GM21528 (cell line): Measurements from ENCODE around the gene UCP2.

ENCODE experiments used
- ATAC-seq: cut with Tn5 transposase; IDR thresholded peaks from one replicate; pipeline ENCODE4 v1.9.1; 2021; ENCODE audit warnings: mild to moderate bottlenecking, moderate library complexity; ENCODE audit not compliant: unreplicated experiment, low FRiP score

The UCP2 gene

DNA sequence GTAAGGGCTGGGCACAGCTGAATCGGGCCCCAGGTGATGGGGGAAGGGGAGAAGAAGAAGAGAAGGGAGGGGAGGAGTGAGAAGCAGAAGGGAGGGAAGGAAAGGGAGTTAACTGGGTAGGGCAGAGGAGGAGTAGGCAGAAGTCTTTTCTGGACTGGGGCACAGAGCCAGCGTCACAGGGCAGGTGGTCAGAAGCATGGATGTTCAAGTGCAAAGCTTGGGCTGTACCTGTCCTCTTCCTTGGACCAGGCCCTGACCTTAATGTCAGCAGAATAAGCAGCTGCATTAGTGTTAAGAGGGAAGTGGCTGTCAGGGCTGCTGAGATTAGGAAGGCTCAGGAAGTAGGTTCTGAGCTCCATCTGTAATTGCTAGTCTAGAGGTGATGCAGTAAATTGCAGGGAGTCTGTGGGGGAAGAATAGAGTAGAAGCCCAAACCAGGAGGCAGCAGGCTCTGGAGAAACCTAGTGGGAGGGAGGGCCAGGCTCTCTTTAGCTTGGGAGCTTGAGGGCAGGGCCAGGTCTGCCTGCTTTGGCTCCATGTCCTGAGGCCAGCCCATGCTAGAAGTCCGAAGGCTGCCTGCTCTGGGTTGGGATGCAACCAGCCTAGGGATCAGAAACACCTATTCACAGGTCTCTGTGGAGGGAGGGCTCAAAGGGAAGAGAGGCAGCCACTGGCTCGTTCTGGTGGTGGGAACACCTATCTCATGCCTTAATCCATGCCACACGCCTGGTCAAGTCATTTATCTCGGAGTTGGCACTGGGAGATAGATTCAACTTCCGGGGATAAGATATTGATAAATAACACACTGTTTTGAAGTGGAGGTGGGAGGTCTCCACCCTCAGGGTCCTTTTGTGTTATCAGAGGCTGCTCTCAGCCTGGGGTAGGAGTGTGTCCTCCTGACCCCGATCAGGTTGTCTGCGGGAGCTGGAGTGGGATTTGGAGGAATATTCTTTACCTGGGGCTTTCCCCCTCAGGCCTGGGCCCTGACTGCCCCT lies 28.0 kb upstream of the UCP2 start:
- no peak for ATAC-seq

DNA sequence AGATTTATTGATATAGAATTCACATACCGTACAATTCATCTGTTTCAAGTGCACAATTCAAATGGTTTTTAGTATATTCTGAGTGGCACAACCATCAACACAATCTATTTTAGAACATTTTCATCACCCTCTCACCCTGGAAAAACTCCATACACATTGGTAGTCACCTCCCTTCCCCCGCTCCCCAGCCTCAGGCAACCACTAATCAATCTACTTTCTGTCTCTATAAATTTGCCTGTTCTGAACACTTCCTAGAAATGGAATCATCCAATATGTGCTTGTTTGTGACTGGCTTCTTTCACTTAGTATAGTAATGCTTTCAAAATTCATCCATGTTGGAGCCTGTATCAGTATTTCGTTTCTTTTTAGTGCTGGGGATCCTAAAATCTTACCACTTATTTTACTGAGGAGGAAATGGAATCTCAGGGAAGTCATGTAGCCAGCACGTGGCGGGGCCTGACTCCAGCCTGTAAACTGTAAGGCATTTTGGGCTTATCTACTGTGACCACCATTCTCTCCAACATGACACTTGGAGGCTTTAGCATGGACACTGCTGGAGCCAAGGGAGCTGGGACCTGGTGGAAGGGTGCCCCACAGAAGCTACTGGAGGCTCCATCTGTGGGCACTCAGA lies 27.1 kb upstream of the UCP2 start:
- ATAC-seq: no peak

DNA sequence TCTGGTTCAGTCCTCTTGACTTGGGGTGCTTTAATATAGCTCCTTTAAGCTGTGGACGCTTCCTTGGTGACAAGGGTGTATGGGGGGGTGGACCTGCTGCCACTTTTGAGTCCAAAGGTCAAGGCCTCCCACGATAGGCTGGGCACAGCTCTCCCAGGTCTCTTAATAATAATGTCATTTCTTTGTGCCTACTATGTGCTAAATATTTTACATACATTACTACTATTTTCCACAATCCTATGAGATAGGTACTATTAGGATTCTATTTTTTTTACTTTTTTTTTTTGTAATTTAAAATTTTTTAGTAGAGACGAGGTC lies 26.5 kb upstream of the UCP2 start:
- ATAC-seq: no peak

DNA sequence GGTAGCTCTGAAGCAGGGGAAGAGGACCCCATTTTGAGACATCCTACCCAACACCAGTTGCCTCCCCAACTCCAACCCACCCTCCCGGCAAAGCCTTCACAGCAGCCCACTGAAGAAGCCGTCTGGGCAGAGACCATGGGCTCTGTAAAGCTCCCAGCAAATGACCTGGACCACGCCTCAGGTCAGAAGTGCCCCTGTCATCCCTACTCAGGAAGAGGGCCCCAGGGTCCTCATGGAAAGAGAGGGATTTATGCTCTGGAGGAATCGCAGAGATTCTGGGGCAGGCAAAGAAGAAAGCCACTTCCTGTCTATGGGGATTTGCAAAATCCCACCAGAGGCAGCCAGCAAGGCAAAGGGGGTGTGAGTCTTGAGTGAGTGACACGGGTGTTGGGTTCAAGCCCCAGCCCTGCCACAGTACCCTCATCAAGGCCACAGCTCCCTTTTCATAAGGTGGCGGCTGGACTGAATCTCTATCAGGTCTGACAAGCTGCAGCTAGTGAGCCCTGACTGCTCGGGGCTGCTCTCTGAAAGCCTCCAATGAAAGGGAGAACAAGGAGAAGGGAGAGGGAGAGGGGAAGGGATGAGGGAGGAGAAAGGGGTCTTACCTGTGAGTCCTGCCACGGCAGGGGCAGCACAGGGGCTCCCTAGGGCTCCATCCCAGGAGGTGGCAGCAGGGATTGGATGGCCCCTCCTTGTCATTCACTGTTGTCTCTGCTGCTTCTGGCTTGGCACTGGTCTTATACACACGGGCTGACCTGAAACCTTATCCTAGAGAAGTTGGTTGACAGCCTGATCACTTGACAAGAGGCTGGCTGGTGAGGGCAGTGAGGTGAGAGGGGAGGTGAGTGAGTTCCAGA lies 26.0 kb upstream of the UCP2 start, which contains the start of gene UCP3:
TSS of gene UCP3 (minus strand) at position 713 of the 857 bp plus-strand sequence. CDS start 2,043 bp downstream, outside the sequence.
- no peak for ATAC-seq

DNA sequence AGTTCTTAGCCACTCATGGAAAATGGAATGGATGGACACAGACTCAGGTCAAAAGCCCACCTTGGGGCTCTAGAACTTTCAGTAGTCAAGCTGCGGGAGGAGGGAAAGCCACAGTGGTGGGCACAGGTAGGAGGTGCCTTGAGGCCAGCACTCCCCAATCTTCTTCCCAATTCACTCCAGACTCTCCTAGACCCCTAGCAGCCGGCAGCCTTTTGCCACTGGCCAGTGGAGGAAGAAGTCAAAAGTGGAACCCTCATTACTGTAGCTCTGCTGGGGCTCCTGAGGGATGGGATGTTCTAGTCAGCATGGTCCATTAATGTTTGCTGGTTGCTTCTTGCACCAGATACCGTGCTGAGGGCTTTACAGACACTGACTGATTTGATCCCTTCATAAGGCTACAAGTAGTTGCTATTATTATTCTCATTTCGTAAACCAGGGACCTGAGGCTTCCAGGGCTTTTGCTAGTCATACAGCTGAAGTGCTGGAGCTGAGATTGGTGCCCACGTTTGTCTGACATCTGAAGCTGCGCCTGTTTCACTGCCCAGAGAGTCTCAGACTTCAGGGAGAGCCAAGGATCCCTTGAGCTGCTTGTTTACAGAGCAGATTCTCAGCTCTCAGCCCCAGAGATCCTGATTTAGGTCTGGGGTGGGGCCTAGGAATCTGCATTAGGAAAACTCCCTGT lies 25.2 kb upstream of the UCP2 start:
- ATAC-seq: no peak

DNA sequence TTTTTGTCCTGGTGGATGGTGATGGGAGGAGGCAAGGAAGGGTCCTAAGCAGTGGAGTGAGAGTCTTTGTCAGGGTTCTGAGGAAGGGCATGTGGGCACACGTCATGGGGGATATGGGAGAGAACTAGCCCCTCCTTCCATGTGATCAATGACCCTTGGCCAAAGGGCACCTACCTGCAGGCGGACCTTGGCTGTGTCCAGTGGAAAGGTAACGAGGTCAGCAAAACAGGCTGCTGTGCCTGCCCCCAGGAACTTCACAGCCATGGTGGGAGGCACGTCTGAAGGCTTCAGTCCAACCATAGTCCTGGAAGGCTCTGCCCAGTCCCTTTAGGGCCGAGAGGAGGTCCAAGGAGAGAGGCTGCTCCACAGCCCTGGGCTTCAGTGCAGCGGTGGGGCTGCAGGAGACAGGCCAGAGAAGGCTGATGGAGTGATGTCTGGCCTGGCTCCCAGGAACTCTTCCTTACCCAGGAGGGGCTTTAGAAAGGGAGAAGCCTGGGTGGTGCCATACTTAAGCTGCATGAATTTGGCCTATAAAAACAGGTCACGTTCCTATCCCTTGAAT lies 24.2 kb upstream of the UCP2 start:
- ATAC-seq: no peak

DNA sequence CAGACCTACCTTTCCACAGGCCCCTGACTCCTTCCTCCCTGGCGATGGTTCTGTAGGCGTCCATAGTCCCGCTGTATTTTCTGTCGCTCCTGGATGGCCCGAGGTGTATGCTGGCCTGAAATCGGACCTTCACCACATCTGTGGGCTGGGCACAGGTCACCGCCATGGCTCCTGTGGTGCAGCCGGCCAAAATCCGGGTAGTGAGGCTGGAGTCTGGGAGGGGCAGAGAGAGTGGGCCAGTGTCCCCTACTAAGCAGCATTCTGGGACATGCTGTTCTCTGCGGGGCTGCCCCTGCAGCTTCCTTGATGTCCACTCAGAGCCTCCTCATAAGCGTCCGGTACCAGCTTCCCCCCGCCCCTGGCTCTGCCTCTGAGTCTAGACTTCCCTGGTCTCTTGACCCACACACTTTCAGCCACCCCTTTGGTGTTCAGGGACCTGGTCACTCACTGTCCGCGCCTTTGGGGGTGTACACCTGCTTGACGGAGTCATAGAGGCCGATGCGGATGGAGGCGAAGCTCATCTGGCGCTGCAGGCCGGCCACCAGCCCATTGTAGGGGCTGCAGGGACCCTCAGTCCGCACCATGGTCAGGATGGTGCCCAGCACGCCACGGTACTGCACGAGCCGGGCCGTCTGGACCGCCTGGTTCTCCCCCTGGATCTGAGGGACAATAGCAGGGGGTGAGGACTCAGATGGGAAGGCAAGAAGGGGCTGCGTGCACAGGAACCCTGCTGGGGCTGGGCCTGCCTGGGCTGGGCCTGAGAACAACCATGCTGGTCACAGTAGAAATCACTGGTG lies 23.3 kb upstream of the UCP2 start:
- no peak for ATAC-seq

DNA sequence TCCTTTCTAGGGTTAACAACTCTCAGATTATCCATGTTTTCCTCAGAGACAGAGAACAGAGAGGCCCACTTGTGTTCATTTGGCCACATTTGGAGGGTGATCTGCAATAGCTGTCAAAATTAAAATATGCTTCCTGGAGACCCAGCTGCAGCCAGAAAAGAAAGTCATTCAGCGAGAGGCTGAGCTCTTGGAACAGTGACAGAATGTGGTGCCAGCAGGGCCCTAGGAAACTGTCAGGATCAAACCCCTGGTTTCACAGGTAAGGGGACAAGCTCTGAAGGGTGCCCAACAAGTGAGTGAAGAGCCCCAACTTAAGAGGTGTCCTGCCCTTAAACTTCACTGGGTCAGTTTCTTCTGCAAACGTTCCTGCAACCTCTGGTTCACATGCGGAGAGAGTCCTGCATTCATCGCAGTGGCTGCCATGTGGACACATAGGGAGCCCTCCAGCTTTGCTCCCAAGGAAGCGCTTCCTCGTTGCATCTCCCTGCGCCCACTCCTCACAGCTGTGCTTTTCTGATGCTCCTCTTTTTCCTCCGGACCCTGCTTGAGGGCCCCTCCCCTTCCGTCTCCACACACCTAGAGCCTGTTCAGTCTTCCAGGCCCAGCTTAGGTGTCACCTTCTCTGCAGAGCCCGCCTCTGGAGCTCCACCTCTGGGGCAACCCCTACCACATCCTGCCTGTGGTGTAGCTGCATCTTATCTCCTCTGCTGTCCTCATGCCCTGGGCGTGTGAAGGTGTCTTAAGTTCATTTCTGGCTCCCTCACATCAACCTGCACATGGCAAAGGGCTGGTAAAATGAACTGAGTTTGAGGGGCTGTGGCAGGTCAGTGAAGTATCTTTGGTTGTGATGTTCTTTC lies 22.3 kb upstream of the UCP2 start:
- ATAC-seq: no peak

DNA sequence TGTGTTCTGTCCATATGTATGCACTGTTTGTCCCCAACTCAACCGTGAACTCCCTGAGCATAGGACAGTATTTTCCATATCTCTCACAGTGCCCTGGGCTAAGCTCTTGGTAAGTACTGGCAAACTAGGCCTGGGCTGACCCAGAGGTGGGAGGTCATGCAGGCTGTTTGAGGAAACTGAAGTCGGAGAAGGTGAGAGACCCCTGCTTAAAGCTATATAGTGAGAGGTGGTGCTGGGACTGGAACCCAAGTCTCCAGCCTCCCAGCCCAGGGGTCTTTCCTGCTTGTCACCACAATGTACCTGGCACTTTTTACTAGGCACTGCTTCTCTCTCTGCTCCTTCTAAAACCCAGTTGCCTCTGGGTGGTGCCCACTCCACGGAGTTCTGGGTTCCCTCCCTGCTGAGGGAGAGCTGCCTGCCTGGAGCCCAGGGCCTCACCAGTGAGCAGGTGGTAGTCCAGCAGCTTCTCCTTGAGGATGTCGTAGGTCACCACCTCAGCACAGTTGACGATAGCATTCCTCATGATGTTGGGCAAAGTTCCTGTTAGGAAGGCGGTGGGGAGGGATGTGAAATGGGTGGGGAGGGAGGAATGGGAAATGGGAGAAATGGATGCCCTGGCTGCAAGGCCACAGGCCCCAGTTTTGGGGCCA lies 21.5 kb upstream of the UCP2 start:
- no peak for ATAC-seq

DNA sequence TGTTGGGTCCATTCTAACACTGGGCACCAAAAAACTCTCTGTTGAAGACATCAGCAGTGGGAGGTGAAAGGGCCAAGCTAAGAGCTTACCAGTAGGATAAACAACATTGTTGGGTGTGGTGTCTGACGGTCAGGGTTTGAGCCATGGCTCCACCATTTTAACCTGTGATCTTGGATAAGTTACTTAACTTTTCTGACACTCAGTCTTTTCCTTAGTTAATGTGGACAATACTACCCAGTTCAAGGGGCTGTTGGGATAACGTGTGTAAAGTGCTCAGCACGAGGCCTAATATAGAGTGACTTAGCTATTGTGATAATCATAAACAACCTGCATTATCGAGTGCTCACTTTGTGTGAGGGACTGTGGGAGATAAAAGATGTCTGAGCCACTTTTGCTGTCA lies 20.2 kb upstream of the UCP2 start:
- ATAC-seq: no peak

DNA sequence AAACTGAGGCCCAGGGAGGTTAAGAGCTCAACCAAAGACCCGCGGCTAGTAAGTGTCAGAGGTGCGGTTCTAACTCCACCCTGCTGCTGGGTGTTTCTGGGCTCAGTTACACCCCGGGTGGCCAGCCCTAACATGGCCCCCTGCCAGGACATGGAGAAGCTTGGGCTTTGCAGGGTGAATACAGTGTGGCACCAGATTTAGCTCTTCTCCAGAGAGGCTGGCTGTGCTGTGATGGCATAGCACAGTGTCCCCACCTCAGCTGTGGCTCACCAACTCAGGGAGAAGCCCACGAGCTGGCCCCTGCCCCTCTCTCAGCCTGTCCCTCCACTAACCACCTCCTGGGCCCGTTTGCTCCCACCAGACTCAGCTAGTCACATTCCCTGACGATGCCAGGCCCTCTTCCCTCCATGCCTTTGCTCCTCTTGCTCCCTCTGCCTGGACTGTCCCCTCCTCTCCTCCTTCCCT lies 19.2 kb upstream of the UCP2 start:
- ATAC-seq: no peak

DNA sequence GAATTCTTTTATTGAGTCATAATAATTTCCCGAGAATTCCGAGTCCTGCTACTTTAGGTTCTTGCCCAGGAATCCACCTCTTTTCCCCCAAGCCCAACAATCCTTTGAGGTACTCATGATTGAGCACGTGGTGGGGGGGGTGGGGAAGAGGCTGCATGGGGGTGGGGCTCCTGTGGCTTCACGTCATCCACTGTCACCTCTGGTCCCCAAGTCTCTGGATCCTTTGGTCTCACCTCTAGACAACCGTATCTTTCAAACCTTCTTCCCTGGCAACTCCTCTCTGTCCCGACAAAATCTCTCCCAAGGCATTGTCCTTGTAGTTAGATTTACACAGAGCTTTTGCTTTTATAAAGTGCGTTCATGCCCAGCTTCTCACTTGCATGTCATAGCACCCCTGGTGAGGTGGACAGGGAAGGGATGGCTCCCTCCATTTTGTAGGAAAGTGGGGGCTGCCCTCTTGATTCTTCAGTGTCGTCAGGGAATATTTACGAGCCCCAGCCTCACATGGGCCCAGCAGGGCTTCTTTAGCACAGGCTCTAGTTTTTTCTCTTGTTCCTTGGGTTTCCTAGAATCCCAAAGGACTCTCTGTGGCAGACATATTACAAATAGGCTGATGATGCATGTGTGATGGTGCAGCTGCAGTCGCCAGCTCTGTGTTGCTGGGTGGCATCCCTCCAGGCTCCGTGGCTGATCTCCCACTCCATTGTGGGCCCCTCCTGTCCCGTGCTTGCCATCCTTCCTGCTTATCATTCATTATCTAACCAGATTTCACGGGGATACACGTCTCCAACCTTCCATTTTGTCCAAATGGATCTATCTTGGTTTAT lies 17.9 kb upstream of the UCP2 start:
- ATAC-seq: no peak

DNA sequence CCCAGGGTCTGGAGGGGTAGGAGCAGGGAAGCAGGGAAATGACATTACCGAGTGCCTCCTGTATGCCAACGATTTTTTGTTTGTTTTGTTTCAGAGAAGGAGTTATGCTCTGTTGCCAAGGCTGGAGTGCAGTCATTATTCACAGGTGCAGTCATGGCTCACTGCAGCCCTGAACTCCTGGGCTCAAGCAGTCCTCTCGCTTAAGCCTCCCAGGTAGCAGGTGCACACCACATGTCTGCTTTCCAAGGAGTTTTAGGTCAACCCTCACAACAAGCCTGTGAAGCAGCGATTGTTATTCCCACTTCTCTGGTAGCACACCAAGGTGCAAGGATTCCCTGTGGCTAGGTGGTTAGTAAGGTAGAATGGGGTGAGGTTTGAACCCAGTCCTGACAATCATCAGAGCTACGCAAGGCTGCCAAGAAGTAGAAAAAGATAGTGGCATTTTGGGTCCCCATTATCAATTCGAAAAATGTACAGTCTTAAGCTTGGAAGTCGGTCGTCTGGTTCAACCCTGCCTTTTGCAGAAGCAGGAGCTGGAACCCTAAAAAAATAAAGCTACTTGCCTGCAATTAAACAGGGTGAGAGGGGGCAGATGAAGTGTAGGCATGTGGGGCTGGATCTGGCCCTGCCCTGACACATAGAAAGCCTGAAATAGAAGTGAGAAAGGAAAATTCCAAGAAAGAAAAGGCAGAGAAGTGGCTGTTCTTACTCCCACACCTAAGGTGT lies 17.1 kb upstream of the UCP2 start:
- no peak for ATAC-seq

DNA sequence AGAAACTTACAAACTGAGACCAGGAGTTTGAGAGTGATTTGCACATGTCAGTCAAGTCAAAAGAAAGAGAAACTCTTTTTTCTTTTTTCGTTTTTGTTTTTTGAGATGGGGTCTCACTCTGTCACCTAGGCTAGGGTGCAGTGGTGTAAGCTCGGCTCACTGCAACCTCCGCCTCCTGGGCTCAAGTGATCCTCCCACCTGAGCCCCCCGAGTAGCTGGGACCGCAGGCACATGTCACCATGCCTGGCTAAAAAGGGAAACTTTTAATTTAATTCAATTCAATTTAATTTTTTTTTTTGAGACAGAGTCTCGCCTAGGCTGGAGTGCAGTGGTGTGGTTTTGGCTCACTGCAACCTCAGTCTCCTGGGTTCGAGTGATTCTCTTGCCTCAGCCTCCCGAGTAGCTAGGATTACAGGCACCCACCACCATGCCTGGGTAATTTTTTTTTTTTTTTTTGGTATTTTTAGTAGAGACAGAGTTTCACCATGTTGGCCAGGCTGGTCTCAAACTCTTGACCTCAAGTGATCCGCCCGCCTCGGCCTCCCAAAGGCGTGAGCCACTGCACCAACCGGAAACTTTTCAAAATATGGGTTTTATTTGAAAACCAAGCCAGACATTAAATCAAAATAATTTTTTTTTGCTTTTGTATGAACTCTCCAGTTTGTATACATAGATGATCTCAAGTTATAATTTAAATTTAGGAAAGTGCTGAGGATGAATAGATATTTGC lies 16.4 kb upstream of the UCP2 start:
- no peak for ATAC-seq

DNA sequence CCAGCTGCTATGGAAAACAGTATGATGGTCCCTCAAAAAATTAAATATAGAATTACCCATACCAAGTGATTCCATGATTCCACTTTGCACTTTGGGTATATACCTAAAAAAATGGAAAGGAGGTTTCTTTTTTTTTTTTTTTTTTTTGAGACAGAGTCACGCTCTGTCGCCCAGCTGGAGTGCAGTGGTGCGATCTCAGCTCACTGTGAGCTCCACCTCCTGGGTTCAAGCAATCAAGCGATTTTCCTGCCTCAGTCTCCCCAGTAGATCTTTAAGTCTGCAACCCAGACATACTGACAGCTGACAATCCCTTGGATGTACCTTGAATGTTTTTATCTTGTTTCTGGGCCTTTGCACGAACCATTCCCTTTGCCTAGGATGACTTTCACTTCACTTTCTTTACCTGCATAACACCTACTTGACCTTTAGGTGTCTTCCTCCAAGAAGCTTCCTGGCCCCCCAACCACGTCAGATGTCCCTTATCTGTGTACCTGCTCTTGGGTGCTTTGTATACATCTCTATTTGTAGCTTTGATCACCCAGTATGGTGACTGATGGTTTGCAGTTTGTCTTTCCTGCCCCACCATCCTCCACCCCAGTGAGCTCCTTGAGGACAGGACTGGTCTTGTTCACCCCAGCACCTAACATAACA lies 14.6 kb upstream of the UCP2 start:
- ATAC-seq: no peak
